HG03097 (cell line): ENCODE data around the gene PRR5.

Source experiments
- ATAC-seq: cut with Tn5 transposase; IDR thresholded peaks from one replicate; pipeline ENCODE4 v1.9.1; 2021; ENCODE audit not compliant: unreplicated experiment, low FRiP score

Gene PRR5

DNA sequence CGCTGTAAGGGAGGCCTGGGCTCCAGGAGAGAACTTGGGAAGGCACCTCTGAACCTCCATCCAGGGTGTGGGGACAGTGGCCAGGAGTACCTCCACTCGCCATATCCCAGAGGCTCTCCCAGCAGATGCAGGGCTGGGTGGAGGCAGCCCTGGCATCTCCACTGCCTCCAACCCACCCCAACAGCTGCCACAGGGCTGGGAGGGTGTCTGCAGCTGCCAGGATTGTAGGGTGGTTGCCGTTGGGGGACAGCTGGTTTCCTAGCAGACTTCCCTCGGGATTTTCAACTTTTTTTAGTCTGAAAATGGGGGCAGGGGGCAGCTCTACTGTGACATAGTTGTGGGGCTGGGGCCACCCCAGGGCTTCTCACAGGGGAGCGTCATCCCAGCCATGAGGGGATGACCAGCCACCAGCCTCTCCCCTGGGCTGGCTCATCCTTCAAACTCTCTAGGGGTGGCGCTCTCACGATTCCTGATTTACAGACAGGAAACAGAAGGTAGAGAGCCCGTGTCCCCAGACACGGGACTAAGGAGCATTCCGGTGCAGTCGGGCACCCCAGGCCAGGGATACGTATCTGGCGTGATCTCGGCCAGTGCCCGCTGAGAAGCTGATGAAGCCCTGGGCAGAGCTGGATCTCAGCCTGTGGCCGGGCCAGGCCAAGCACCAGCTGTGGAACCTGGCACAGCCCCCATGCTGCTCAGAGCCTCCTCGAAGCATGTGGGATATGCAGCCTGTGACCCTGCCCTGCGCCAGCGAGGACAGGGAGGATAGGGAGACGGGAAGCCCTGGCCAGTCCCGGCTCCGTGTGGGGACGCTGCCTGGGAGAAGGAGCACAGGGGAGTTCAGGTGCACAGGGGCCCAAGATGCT is 9.9 kb downstream of the PRR5 start:
- no peak for ATAC-seq

GRCh38 chr22:44712962-44713361 is 11.0 kb downstream of the PRR5 start:
- ATAC-seq, result no peak

DNA sequence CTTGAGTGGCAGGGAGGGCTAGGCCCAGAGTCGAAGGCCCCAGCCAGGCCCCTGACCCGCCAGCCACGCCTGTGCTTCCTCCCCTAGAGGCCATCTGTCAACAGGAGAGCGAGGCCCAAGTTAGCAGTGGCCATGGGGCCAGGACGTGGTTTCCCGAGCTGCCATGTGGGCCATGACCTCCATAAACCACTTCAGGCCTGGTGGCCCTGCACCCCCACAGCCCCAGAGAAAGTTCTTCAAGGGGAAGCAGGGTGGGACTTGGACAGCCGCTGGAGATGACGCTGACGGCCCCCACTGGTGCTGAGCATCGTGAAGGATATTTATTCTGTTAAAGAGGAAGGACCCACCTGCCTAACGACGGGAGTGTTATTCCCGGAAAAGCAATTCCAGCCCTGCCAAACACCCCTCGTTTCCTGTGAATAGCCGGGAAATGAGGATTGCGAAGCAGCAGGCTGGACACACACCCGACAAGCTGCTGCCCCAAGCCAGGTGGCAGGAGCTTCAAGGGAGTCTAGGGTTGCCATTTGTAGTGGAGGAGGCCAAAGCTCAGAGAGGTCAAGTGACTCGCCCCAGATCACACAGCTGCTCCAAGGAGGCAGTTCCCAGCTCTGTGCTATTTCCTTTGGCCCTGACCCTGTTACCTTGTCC is 12.8 kb downstream of the PRR5 start:
- no peak for ATAC-seq

DNA sequence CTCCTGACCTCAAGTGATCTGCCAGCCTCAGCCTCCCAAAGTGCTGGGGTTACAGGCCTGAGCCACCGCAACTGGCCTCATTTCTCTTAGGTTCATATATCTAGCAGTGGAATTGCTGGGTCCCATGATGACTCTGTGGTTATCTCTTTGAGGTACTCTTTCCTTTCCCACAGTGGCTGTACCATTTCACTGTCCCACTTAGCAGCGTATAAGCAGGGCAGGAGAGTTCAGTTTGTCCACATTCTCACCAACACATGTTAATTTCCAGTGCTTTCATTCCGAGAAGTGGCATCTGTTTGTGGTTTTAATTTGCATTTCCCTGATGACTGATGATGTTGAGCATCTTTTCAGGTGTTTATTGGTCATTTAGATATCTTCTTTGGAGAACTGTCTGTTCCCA is 16.4 kb downstream of the PRR5 start:
- no peak for ATAC-seq

DNA sequence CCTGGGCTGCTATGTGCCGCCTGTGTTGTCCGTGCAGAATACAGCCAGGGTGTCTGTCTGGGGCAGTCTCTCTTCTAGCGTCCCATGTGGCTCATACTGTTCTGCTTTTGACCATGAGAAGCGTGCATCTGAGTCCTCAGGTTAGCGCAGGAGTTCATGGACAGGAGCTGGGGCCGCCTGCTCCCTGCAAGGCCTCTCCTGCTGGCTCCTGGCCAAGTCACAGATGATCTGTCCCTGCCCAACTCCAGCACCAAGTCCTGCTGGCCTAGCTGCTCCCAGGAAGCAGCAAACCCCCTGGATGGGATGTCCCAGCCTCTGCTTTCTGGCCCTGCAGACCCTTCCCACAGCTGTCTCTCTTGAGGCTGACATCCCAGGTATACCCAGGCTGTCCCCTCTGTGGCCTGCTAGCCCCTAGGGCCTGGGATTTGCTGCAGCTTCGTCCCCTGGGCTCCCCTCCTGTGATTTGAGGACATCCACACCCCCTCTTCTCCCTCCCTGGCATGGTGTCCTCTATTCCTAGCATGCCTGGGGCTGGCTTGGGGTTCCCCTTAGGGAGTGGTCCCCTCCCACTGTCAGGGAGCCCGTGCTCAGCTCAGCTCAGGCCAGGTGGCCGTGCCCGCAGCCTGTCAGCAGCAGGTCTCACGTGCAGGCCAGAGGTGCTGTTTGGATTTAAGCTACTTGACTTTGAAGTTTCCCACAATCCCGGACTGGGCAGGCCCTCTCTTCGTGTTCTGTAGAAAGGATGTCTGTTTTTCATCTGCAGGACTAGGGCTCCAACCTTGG is 17.8 kb downstream of the PRR5 start:
- no peak for ATAC-seq

DNA sequence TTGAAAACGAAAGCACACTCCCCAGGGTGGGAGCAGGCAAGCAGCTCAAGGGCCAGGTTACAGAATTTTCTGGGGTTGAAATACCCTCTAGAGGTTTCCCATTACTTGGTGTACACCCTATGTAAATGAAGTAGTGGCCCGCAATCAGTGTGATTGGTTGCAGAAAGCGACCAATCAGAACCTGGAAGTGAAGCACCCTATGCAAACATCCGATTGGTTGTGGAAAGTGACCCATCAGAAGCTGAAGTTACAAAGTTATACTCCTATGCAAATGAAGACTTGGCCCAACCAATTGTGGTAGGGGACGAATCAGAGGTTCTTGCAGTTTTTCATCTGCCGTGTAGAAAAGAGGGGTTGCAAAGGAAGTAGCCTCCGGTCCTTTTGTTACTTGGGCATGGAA is 19.2 kb downstream of the PRR5 start:
- no peak for ATAC-seq

GRCh38 chr22:44722611-44723010 is 20.6 kb downstream of the PRR5 start:
- no peak for ATAC-seq

GRCh38 chr22:44723801-44724200 is 21.8 kb downstream of the PRR5 start:
- no peak for ATAC-seq

- no peak for ATAC-seq
Observed at GRCh38 chr22:44724416-44724815, 22.4 kb downstream of the PRR5 start.

DNA sequence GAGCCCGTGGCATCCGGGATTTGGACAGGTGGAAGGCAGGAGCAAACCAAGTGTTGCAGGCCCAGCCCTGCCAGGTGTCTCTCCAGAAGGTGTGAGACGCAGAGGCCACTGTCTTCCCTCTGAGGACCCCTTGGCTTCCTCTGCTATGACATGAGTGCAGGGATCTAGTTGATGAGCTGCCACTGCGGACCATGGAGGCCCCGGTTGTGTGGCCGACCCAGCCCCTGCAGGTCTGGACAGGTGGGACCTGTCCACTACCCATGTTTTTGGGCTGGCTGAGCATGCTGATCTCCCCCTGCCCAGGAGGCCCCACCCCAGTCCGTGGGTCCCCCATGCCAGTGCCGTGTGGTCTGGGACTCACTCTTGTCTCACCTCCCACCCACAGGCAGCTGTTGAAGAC is 22.9 kb downstream of the PRR5 start:
- no peak for ATAC-seq

- no peak for ATAC-seq
Observed at GRCh38 chr22:44726439-44726838, 24.4 kb downstream of the PRR5 start.

- no peak for ATAC-seq
Observed at GRCh38 chr22:44727148-44727547, 25.1 kb downstream of the PRR5 start.

- ATAC-seq, result no peak
Observed at GRCh38 chr22:44727709-44728108, 25.7 kb downstream of the PRR5 start.

DNA sequence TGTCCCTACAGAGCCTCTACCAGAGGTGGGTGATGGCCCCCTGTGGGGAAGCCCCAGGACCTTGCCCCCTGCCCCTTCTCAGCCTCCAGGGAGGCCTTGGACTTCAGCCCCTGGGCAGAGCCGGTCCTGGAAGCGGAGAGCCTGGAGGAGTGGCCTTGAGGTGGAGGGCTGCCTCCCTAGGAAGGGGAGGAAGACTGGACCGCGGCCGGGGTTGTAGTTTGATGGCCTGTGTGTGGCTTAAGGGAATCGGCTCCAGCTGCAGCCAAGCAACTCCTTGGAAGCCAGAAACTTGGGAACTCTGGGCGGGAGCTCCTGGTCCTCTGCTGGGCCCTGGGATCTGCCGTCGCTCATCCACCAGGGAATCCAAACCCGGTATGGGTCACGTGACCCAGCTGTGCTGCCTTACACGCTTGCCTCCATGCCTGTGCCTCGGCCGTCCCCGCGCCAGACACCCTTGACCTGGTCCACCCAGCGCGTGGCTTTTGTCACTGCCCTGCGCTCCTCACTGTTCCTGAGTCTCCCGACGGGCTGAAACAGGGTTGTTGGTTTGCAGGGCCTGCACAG is 26.8 kb downstream of the PRR5 start:
- no peak for ATAC-seq

GRCh38 chr22:44729391-44730021 is 27.5 kb downstream of the PRR5 start:
- no peak for ATAC-seq

DNA sequence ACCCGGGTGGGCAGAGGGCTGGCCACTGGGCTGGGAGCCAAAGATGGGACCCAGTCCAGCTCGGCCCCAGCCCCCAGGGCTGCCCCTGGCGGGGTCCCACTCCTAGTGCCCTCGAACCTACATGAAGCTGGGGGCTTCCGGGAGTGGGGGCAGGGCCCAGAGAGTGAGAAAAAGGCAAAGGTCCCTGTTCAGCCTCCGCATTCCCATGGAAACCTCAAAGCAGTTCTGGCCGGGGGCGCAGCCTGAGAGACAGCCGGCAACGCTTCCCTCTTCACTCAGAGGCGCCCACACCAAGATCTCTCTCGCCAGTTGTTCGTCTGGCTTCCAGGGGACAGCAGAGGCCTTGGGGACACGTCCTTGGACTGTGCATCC is 28.0 kb downstream of the PRR5 start:
- no peak for ATAC-seq

DNA sequence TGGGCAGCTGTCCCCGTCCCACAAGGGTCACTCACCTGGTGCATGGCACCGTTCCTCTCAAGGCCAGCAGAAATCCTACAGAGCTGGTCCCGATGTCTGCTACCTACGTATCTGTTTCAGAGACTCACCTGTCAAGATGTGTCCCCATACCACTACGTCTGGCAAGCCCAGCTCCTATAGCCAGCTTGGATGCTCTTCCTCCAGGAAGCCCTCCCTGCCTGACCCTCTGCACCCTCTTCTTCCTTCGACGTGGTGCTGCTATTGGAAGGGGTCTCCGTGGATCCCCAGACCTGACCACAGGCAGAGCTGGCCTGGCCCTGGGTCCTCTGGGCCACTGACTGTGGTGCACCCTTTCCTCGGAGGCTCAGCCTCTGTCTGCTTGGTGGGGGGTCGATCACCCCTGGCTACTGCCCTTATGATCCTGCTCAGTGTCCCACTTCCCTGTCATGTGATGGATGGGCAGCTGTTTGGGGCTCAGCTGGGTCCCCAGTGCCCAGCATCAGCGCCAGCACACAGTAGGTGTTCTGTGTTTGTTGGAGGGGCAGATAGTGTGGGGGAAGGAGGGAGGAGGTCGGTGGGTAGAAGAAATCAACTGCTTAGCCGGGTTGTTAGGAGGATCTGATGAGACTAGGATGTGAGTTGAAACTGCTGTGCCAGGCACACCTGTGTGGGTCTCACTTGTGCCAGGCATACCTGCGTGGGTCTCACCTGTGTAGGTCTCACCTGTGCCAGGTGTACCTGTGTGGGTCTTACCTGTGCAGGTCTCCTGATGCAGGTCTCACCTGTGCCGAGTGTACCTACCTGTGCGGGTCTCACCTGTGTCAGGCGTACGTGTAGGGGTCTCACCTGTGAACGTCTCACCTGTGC is 28.7 kb downstream of the PRR5 start:
- no peak for ATAC-seq

DNA sequence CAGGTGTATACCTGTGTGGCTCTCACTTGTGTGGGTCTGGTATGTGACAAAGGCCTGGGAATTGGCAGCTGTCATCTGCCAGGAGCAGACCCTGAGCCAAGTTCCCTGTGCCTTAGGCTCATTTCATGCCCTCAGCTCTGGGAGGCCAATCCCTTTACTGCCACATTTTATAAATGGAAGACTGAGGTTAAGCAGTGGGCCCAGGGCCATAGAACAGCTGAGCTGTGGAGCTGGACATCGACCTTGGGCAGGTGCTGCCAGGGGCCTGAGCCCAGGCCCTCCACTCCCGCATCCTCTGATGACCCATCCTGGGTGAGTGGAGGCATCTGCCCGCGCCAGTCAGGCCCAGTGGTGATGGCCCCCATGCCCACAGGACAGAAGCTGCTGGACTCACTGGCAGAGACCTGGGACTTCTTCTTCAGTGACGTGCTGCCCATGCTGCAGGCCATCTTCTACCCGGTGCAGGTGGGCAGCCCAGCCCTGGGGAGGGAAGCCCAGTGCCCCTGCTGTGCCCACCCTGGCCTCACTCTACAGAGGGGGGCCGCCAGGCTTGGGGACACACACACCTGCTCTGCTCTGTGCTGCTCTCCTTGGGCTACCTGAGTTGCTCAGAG is 29.5 kb downstream of the PRR5 start:
- ATAC-seq, result no peak

GRCh38 chr22:44732017-44732561 is 30.1 kb downstream of the PRR5 start:
- ATAC-seq, result no peak
